GM13976 (cell line): ENCODE data around the gene CRADD.

Source experiments
- DNase-seq: peaks from one replicate; pipeline ENCODE4 v3.0.0; 2012; ENCODE audit warnings: low spot score
- in situ Hi-C: fragments of 300-500 bp; cut with MboI; formaldehyde crosslinking; loops from one replicate; pipeline ENCODE4 v1.12.0; 2022; ENCODE audit warnings: low sequenced_read_pairs, mixed read lengths, inconsistent platforms; ENCODE audit not compliant: unreplicated experiment
- TF ChIP-seq, protein P1 (sequence below): IDR thresholded peaks from 2 replicates; pipeline ENCODE4 v1.5.1; 2012; ENCODE audit warnings: borderline replicate concordance, mild to moderate bottlenecking; ENCODE audit not compliant: insufficient read depth; ENCODE audit errors: extremely low read depth, missing control alignments, control extremely low read depth

The CRADD gene

DNA sequence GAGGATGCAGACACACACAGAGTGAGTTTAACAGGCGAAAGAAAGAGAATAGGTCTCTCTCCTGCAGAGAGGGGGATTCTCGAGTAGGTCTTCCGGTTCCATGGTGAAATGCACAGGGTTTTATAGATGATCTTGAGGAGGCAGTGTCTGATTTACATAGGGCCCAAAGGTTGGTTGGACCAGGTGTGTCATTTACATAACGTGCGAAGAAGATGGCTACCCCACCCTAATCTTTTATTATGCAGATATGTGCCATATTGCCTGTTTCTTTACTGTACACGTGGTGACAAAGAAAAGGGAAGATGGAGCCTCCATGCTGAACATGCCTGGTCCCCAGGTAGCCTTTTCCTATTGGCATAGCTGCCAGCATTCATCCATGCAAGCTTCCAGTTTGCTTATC, 219.8 kb downstream of the CRADD start:
- DNase-seq, result no peak
- TF ChIP-seq, protein P1, sequence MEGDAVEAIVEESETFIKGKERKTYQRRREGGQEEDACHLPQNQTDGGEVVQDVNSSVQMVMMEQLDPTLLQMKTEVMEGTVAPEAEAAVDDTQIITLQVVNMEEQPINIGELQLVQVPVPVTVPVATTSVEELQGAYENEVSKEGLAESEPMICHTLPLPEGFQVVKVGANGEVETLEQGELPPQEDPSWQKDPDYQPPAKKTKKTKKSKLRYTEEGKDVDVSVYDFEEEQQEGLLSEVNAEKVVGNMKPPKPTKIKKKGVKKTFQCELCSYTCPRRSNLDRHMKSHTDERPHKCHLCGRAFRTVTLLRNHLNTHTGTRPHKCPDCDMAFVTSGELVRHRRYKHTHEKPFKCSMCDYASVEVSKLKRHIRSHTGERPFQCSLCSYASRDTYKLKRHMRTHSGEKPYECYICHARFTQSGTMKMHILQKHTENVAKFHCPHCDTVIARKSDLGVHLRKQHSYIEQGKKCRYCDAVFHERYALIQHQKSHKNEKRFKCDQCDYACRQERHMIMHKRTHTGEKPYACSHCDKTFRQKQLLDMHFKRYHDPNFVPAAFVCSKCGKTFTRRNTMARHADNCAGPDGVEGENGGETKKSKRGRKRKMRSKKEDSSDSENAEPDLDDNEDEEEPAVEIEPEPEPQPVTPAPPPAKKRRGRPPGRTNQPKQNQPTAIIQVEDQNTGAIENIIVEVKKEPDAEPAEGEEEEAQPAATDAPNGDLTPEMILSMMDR, result no peak
- in situ Hi-C loops, result no loop called here

DNA sequence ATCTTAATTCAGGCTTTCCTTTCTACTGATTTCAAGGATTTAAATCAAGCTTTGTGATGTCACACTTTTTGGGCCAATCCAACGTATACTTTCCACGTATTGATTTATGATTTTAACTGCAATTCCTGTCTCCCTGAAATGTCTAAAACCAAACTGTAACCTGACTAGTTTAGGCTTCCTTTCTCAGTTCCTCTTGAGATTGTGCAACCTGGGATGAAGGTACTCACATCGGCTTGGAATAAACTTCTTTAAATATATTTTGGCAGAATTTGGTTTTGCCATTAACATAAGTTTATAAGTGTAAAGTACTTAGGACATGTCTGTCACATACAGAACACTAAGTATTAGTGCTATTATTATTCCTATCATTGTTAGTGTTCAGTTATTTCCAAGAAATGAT, 224.6 kb downstream of the CRADD start:
- in situ Hi-C loops, result no loop called here
- DNase-seq, result no peak
- TF ChIP-seq, protein P1, result no peak

DNA sequence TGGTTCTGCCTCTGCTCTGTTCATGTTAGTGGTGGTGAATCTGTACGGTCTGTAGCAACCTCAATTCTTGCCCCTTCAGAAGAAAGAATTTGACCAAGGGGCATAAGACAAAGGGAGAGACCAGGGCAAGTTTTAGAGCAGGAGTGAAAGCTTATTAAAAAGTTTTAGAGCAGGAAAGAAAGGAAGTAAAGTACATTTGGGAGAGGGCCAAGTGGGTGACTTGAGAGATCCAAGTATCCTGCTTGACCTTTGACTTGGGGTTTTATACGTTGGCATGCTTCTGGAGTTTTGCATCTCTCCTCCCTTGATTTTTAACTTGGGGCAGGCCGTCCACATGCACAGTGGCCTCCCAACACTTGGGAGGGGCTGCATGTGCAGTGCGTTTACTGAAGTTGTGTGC, 225.0 kb downstream of the CRADD start:
- TF ChIP-seq, protein P1, result no peak
- DNase-seq, result no peak
- in situ Hi-C loops, result no loop called here

DNA sequence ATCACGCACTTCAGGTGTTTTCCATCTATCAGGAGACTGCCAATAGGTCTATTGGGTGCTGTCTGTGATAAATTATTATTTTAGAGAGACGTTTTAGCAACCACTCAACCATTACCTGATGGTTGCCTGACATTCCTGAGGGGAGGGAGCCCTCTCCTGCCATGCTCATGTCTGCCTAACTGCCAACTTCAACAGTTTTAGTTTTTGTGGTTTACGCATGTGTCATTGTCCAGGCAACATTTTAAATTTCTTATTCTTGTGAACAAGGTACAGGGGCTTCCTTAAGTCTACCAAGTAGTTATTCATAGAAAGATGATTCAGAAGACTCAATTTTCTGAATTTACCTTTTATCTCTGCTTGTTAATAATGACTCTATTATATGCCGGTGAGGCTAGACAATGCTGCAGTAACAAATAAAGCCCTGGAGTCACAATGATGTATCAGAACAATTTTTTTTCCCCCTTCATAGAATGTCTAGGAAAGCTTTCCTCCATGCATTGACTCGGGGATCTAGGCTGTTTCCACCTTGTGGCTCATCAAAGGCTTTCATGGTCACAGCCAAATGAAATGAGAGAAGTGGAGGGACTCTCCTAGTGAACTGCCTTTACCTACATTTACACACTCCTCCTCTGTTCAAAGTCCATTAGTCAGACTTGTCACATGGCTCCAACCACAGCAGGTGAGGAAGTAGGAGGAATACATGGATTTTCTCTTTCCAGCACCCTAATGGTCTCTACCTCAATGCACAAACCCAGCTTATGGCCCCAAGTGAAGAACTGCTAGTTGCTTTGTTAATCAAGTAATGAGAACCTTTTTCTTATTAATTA, 225.8 kb downstream of the CRADD start:
- DNase-seq, result no peak
- TF ChIP-seq, protein P1, result no peak
- in situ Hi-C loops, result no loop called here

DNA sequence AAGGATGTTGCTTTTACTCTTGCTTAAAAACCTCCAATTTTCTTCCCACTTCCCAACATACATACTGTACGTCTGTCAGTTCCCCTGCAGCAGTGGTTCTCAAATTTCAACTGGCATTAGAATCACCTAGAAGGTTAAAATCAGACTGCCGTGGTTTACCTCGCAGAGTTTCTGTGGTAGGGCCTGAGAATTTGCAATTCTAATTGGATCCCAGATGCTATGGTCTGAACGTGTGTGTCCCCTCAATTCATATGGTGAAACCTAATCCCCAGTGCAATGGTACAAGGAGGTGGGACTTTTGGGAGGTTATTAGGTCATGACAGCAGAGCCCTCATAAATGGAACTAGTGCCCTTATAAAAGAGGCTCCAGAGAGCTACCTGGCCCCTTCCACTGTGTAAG, 226.9 kb downstream of the CRADD start:
- no peak for DNase-seq
- TF ChIP-seq, protein P1, result no peak
- in situ Hi-C loops, result no loop called here

DNA sequence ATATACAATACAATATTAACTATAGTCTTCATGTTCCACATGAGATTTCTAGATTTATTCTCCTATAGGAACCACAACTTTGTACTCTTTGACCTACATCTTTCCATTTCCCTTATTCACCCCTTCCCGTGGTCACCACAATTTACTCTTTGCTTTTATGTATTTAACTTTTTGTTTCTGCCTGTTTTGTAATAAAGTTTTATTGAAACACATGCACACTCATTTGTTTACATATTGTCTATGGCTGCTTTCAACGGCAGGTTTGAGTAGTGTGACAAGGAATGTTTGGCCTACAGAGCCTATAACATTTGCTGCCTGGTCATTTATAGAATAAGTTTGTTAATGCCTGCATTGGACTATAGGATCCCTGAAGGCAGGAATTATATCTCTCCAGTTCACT, 231.1 kb downstream of the CRADD start:
- DNase-seq, result no peak
- in situ Hi-C loops, result no loop called here
- TF ChIP-seq, protein P1, result no peak
